ENCODE data around the gene SORCS2. TPM values are rescaled to one million over a fixed set of nuclear protein-coding genes. Genes with fewer than 3 reads are reported as not detected.

The SORCS2 gene
- total RNA-seq, 4 donors from 2014 or later, result 0.48 to 1.8 (median 0.68) TPM; not detected in 1

DNA sequence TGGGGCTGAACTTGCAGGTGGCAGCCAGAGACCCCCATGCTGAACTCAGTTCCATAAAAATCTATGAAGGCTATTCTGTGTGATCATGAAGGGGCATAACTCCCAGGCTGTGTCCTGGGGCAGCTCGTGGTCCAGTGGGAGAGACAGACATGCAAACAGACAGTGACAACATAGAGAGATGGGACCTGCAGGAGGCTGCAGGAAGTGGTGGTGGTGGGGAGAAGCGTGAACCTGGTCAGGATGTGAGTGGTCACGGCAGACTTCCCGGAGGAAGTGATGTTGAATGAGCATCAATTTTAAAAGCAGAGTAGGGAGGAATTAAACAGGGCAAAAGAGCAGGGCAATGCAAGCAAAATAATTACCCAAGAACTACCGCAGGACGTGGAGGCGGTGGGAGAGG, 23.2 kb upstream of the SORCS2 start:
- no peaks in the 10 kb centered on the region for H3K9me3 ChIP-seq

DNA sequence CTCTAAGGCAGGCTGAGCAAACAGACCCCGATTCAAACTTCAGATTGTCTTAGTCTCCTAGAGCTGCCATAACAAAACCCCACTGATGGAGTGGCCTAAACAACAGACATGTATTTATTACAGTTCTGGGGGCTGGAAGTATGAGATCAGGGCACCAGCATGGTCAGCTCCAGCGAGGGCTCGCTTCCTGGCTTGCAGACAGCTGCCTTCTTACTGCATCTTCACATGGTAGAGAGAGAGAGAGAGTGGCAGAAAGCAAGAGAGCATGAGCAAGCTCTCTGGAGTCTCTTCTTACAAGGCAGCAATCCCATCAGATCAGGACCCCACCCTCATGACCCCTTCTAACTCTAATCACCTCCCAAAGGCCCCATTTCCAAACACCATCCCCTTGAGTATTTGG, 22.3 kb upstream of the SORCS2 start:
- Histone ChIP-seq H3K27me3 (no peaks in the 10 kb centered on the region), H3K9me3 (no peaks in the 10 kb centered on the region), H3K4me3 (no peak overlapping the region), H3K4me1 (peaks cover 0 to 13% (median 5%) of the 10 kb centered on the region in 4 donors), H3K36me3 (no peaks in the 10 kb centered on the region), H3K27ac (no peak overlapping the region)
- 90 to 100% methylated on average over 1 to 3 of the region's 3 CpGs for WGBS, 2 donors (ENCODE audit: low coverage in 1 of 2)
- no peak for DNase-seq
- TF ChIP-seq, protein P1, sequence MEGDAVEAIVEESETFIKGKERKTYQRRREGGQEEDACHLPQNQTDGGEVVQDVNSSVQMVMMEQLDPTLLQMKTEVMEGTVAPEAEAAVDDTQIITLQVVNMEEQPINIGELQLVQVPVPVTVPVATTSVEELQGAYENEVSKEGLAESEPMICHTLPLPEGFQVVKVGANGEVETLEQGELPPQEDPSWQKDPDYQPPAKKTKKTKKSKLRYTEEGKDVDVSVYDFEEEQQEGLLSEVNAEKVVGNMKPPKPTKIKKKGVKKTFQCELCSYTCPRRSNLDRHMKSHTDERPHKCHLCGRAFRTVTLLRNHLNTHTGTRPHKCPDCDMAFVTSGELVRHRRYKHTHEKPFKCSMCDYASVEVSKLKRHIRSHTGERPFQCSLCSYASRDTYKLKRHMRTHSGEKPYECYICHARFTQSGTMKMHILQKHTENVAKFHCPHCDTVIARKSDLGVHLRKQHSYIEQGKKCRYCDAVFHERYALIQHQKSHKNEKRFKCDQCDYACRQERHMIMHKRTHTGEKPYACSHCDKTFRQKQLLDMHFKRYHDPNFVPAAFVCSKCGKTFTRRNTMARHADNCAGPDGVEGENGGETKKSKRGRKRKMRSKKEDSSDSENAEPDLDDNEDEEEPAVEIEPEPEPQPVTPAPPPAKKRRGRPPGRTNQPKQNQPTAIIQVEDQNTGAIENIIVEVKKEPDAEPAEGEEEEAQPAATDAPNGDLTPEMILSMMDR (IDR thresholded peaks at IDR 0.05), result no peak
- TF ChIP-seq EP300 (IDR thresholded peaks at IDR 0.05; ENCODE audit: low read depth) (no peak), POLR2AphosphoS5 (IDR thresholded peaks at IDR 0.05) (no peak), POLR2A (IDR thresholded peaks at IDR 0.05) (no peak)
- intact Hi-C loops (cut with DNase I; ENCODE audit: low total_unique reads) (no loop called here), in situ Hi-C loops (cut with MboI; ENCODE audit: low pct_ligation_motif_present in 1 of 4, low pct_unique_long_range_greater_than_20kb in 1 of 4, low sequenced_read_pairs in 3 of 4) (no loop called here)

More for the DNA sequence above, 23.2 kb upstream of the SORCS2 start:
- H3K27me3 ChIP-seq, result no peaks in the 10 kb centered on the region
- H3K4me1 ChIP-seq, result peaks cover 0 to 13% (median 5%) of the 10 kb centered on the region in 4 donors
- no peak for DNase-seq
- H3K36me3 ChIP-seq, result no peaks in the 10 kb centered on the region
- no peak for TF ChIP-seq EP300 (IDR thresholded peaks at IDR 0.05; ENCODE audit: low read depth)
- TF ChIP-seq POLR2A (IDR thresholded peaks at IDR 0.05), result no peak
- TF ChIP-seq POLR2AphosphoS5 (IDR thresholded peaks at IDR 0.05), result no peak
- TF ChIP-seq, protein P1 (IDR thresholded peaks at IDR 0.05), result no peak
- H3K27ac ChIP-seq, result no peak overlapping the region
- 43 to 76% methylated on average over 4 to 7 of the region's 7 CpGs for WGBS, 2 donors (ENCODE audit: low coverage in 1 of 2)
- no peak overlapping the region for H3K4me3 ChIP-seq
- in situ Hi-C loops (cut with MboI; ENCODE audit: low pct_ligation_motif_present in 1 of 4, low pct_unique_long_range_greater_than_20kb in 1 of 4, low sequenced_read_pairs in 3 of 4) (no loop called here), intact Hi-C loops (cut with DNase I; ENCODE audit: low total_unique reads) (no loop called here)

DNA sequence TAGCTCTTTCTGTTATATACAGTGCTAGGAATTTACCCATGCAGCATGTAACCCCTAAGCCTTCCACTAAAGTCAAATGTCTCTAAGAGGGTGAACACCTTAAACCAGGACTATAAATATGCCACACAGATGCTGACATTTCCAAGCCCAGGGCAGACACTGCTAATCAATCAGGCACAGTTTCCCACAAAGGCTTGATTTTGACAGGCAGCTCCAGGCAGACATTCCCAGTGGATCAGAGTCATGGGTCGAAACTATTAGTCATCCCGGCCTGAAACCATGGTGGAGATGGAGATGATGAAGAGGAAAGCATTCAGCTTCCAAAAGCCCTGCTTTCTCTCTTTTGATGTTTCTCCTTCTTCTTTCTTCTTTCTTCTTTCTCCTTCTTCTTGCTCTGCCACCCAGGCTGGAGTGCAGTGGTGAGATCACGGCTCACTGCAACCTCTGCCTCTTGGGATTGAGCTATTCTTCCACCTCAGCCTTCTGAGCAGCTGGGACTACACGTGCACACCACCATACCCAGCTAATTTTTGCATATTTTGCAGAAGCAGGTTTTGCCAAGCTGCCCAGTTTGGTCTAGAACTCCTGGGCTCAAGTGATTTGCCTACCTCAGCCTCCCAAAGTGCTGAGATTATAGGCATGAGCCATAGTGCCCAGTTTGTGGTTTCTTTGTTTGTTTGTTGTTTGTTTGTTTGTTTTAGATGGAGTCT, 21.0 kb upstream of the SORCS2 start:
- in situ Hi-C loops (cut with MboI; ENCODE audit: low pct_ligation_motif_present in 1 of 4, low pct_unique_long_range_greater_than_20kb in 1 of 4, low sequenced_read_pairs in 3 of 4), result no loop called here

DNA sequence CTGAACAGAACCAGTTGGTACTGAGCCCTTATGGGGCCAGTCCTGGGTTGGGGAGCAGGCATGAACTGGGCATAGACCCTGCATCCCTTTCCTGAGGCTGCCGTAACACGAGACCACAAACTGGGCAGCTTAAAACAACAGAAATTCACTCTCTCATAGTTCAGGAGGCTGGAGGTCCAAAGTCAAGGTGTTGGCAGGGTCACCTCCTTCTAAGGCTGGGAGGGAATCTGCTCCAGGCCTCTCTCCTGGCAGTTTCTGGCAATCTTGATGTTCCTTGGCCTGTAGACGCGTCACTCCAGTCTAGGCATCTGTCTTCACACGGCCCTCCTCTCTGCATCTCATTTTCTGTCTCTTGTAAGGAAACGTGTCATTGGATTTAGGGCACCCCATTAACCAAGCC, 19.8 kb upstream of the SORCS2 start:
- TF ChIP-seq EP300 (IDR thresholded peaks at IDR 0.05; ENCODE audit: low read depth), result no peak
- H3K27me3 ChIP-seq, result no peaks in the 10 kb centered on the region
- H3K4me3 ChIP-seq, result no peak overlapping the region
- intact Hi-C loops (cut with DNase I; ENCODE audit: low total_unique reads) (no loop called here), in situ Hi-C loops (cut with MboI; ENCODE audit: low pct_ligation_motif_present in 1 of 4, low pct_unique_long_range_greater_than_20kb in 1 of 4, low sequenced_read_pairs in 3 of 4) (no loop called here)
- H3K4me1 ChIP-seq, result peaks cover 0 to 6% (median under 1%) of the 10 kb centered on the region in 4 donors
- no peak overlapping the region for H3K27ac ChIP-seq
- no peaks in the 10 kb centered on the region for H3K9me3 ChIP-seq
- WGBS, 2 donors (ENCODE audit: low coverage in 1 of 2), result 88 to 95% methylated on average over 6 of the region's 6 CpGs
- DNase-seq, result no peak
- no peaks in the 10 kb centered on the region for H3K36me3 ChIP-seq

More for the DNA sequence above, 21.0 kb upstream of the SORCS2 start:
- H3K9me3 ChIP-seq, result no peaks in the 10 kb centered on the region
- H3K36me3 ChIP-seq, result no peaks in the 10 kb centered on the region
- H3K27me3 ChIP-seq, result no peaks in the 10 kb centered on the region
- no peak overlapping the region for H3K4me3 ChIP-seq
- intact Hi-C loops (cut with DNase I; ENCODE audit: low total_unique reads), result no loop called here
- DNase-seq, result no peak
- H3K27ac ChIP-seq, result no peak overlapping the region
- H3K4me1 ChIP-seq, result peaks cover 0 to 13% (median 5%) of the 10 kb centered on the region in 4 donors
- TF ChIP-seq POLR2A (IDR thresholded peaks at IDR 0.05) (no peak), POLR2AphosphoS5 (IDR thresholded peaks at IDR 0.05) (no peak), EP300 (IDR thresholded peaks at IDR 0.05; ENCODE audit: low read depth) (no peak)
- TF ChIP-seq, protein P1 (IDR thresholded peaks at IDR 0.05), result no peak
- 80 to 100% methylated on average over 1 to 4 of the region's 4 CpGs for whole genome bisulfite sequencing, 2 donors (ENCODE audit: low coverage in 1 of 2)
